H1 (cell line): ENCODE measurements around the gene COX6A1. TPM values are rescaled to one million over a fixed set of nuclear protein-coding genes. Genes with fewer than 3 reads are reported as not detected.

ENCODE experiments used
- CHD1 ChIP-seq: IDR thresholded peaks from 2 replicates; pipeline ENCODE4 v1.6.1; 2012; ENCODE audit warnings: low read depth, low read length, improper control_type of control experiment
- JUND ChIP-seq: IDR thresholded peaks from 2 replicates; pipeline ENCODE4 v1.6.1; 2011; ENCODE audit warnings: mild to moderate bottlenecking, improper control_type of control experiment, low read length
- RBBP5 ChIP-seq: IDR thresholded peaks from 2 replicates; pipeline ENCODE4 v1.7.1; 2012; ENCODE audit warnings: low read depth, mild to moderate bottlenecking, inconsistent platforms, low read length, moderate library complexity, borderline replicate concordance
- RXRA ChIP-seq: IDR thresholded peaks from 2 replicates; pipeline ENCODE4 v1.6.1; 2011; ENCODE audit warnings: low read depth, mild to moderate bottlenecking, low read length, moderate library complexity; ENCODE audit not compliant: insufficient read depth
- SP4 ChIP-seq: IDR thresholded peaks from 2 replicates; pipeline ENCODE4 v1.6.1; 2012; ENCODE audit warnings: low read length, inconsistent platforms
- TAF1 ChIP-seq: IDR thresholded peaks from 2 replicates; pipeline ENCODE4 v1.6.1; 2011; ENCODE audit warnings: mild to moderate bottlenecking, low read depth, low read length
- YY1 ChIP-seq: IDR thresholded peaks from 2 replicates; pipeline ENCODE4 v1.6.1; 2011; ENCODE audit warnings: low read depth, mild to moderate bottlenecking, low read length
- polyA plus RNA-seq, 7 experiments: library from polyadenylated mRNA; depleted of rRNA in 3 of 7; stranded (reverse) in 5 of 7; unstranded in 2 of 7; fragments of >200 nt in 5 of 7; fragments of 200-250 nt in 2 of 7; gene quantifications; 1 replicate in 5 of 7; 2 replicates in 1 of 7; 4 replicates in 1 of 7; pipeline versions ENCODE4 v1.2.1 to v1.2.3, GENCODE V29; 2011 to 2013; ENCODE audit warnings: missing spikeins in 2 of 7, mixed read lengths in 2 of 7
- total RNA-seq: library from RNA; stranded (reverse); fragmentation: NEBNext Ultra II Directional; extraction: Animal tissue kit (Norgen Biotek cat#: 25700); gene quantifications from 2 replicates; pipeline ENCODE4 v1.2.1, GENCODE V29; 2021

Gene COX6A1
- total and polyA plus RNA-seq, 2 of the 8 experiments (the other 6 are each of a cell fraction or from before 2014, with no cell fraction given) = 437 to 2,792 TPM

DNA sequence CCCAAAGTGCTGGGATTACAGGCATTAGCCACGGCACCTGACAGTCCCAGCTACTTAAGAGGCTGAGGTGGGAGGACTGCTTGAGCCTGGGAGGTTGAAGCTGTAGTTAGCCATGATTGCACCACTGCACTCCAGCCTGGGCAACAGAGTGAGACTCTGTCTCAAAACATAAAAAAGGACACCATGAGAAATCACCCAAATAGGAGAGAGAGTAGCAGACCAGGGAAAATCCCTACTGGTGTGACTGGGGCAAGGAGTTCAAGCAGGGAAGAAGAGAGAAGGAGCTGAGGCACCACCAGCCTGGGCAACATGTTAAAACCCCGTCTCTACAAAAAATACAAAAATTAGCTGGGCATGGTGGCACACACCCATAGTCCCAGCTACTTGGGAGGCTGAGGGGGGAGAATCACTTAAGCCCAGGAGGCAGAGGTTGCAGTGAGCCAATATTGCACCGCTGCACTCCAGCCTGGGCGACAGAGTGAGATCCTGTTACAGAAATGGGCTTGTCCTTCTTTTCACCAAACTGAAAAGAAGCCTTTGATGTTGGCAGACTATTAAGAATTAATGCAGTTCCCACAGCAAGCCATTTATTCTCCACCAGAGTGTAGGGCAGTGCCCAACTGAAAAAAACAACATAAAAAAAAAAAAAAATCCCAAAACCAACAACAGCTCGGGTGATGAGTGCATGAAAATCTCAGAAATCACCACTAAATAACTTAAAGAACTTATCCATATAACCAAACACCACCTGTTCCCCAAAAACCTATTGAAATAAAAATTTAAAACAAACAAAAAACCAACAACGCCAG lies 36.1 kb downstream of the COX6A1 start (continued):
- TF ChIP-seq TAF1 (no peak), SP4 (no peak), JUND (no peak), YY1 (no peak), RBBP5 (no peak), CHD1 (no peak), RXRA (no peak)
- TF ChIP-seq, all 59 proteins: peak for 0
